HK-2 (cell line): ENCODE measurements around the gene FAM24A.

Experiments
- DNase-seq: peaks from one replicate; pipeline ENCODE4 v3.0.0-alpha.2; 2018; ENCODE audit not compliant: unreplicated experiment

Gene FAM24A

DNA sequence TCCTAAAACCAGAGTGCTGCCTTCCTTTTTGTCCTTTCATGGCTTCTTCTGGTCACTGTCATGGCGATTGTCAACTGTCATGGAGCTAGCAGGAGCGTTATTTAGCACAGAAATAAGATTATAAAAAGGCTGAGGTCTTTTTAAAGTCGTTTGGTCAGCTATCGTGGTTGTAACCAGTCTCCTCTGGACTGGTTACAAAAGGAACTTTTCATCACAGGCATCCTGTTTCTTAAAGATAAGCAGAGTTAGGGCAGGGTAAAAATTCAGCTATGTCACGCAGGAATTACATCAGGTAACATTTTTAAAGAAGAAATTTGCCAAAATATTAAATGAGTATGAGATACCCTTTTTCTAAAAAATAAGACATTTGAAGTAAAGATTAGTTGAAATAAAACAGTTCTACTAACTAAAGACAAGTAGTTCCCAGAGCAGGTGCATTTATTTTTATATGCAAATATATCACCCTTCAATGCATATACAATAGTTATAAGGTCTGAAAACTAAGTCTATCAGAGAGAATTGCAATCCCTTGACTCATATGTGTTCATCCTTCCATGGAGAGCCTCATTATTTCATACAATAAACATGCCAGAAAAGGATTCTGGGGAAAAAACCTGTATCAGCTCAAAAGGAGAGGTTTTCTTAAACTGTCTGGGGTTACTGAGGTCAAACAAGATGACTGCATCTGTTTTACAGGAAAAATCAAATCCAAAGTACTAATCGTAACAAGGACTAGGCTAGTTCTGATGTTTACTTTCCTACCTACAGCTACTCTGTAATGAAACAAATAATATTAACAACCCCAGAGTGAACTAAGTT is 20.9 kb downstream of the FAM24A start:
- DNase-seq = no peak

DNA sequence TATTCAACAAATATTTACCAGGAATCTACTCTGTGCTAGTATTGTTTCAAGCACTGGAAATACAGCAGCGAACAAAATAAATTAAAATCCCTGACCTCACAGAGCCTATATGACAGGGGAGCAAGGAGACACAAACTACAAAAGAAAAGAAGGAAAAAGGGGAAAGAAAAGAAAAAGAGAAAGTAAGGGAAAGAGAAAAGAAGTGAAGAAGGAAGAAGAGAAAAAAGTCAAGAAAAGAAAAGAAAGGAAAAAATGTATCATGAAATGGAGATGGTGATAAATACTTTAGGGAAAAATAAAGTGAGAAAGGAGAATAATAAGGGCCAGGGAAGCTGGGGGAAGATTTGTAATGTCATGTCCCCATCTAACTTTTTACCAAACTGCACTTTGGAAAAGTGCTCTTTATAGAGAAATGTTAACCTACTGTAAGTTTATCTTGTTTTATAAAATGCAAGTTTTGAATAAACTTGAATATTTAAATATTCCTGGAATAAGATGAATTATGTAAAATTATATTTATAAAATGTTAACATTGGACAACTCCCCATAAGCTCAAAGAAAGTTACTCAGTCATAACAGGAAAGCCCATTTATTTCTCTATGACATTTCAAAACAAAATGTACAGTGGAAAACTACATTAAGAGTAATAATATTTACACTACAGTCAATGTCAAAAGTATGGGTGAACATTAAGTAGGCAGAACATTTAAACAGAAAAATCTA is 28.9 kb downstream of the FAM24A start:
- DNase-seq = no peak

DNA sequence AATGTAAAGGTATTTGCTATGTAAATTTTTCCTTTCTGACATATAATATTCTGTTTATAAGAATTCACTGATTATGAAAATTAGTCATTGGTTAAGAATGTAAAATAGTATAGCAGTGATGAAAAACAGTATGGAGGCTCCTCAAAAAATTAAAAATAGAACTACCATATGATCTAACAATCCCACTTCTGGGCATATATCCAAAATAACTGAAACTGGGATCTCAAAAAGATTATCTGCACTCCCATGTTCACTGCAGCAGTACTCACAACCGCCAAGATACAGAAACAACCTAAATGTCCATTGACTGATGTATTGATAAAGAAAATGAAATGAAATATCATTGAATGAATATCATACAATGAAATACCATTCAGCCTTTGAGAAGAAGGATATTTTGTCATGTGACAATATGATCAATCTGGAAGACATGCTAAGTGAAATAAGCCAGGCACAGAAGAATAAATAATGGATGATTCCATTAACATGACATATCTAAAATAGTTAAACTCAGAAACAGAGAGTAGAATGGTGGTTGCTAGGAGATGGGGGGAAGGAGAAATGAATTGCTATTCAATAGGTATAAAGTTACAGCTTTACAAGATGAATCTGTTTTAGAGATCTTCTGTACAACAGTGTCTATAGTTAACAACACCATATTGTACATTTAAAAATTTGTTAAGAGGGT is 29.6 kb downstream of the FAM24A start:
- DNase-seq = no peak

DNA sequence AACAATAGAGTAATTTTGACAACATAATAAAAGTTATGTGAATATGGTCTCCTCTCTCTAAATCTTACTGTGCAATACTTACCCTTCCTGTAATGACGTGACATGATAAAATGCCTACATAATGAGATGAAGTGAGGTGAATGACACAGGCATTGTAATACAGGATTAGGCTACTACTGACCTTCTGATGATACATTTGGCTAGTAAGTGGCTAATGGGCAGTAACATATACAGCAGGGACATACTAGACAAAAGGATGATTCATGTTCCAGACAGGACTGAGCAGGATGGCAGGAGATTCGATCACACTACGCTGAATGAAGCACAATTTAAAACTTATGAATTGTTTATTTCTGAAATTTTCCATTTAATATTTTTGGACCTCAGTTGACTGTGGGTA is 38.9 kb downstream of the FAM24A start:
- no peak for DNase-seq

DNA sequence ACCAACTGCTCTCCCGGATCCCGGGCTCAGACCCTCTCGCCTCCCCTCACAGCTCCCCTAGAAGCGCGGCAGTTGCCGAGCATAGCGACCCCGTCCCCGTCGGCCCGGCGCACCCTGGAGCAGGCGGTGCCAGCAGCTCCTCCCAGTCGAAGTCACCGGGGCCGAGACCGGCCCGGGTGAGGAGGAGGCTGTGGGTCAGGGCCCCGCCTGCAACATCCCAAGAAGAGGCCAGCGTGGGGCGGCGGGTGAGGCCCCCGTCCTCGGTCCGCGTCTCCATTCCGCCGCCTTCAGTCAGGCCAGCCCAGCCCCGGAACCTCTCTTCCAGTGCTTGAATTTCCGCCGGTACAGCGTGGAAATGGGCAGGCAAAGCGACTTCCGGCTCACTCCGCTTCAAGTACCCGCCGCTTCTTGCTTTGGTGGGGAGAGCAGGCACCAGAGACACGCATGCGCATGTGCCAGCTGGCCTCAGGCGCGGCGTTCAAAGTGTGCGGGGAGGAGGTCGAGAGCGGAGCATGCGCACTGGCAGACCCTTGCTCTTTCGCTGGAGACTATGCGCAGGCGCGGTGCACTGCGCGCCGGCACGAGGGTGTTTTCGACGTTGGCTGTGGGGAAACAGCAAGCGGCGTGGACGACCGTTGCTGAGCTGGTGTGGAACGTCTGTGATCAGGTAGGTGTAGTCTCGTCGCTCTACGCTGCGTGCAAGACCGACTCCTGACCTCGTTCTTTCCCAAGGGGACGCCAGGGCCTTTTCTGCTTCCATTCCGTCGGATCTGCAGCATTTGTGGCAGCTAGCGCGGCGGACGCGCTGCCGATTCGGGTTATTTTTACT is 43.7 kb downstream of the FAM24A start, which contains the start of gene C10orf88:
C10orf88 (minus strand) TSS at position 326 of the 829 bp plus-strand sequence; CDS start at position 277, 49 bp downstream.
- DNase-seq = peak; percentile 100

DNA sequence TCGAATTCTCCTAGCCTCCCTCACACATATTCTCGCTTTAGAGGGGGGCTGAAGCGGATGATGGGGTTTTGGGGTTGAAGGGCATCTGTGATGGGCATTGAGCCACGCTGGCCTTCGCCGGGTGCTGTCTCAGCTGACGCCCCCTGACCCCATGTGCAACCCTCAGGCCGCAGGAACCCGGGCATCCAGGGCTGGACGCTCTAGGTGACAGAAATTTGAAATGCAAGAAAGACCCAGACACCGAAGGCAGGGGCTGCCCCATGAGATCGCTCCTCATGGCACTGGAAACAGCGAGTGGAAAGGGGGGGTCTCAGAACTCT is 44.3 kb downstream of the FAM24A start:
- DNase-seq = no peak

DNA sequence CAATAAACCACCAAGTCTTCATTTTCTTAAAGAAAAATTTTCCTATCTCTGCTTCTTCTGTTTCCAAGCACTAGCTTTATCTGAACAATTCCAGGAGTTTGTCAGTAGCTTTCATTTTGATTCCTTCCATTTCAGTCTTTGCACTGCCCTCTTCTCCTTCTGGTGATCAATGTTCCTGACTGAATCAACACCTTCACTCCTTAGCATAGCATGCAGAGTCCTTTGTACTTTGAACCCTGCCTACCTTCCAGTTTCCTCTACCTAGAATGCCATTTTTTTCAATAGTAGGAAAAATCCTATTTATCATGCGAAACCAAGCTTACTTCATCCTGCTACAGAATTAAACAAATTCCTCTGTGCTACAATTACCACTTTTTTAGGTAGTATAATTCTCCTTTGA is 45.5 kb downstream of the FAM24A start:
- DNase-seq = no peak

DNA sequence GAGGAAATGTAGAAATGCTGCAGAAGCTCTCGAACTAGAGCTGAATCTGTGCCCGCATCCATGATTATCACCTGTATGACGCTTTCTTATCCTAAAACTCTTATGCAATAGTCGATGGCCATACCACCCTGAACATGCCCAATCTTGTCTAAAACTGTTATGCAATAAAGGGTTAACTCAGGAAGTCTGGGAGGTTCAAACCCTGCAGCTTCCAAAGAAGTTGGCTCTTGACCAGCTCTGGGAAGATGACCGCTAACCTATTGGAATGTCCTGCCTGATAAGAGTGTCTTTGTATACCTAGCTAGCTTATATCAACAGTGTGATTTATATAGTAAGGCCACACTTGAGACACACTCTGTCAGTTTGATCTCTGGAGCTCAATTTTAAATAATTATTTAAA is 47.1 kb downstream of the FAM24A start:
- no peak for DNase-seq

DNA sequence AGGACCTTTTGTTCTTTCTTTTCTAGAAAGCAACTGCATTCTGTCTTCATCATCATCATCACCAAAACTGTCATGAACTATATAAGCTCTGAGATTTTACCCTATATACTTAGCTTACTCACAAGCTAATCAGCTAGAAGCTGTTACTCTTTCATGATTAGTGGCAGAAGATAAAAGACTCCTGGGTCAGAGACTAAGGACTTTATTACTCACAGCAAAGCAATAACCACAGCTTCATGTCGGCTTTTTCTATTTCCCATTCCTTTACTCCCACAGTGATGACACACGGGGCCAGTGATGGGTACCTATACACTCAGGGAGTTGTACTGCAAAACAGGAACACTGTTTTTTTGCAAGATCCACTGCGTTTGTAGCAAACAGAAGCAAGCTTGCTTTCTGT is 52.0 kb downstream of the FAM24A start:
- no peak for DNase-seq
